Measurements from ENCODE around the gene ENTPD3. TPM values are rescaled to one million over a fixed set of nuclear protein-coding genes. Genes with fewer than 3 reads are reported as not detected.
A peak's percentile ranks its signal among the peaks of the same experiment; 100 is the strongest.

Gene ENTPD3
- total and polyA plus RNA-seq, 4 donors: 1.5 to 6.1 (median 3.7) TPM

GRCh38 chr3:40382617-40382979, 4.4 kb upstream of the ENTPD3 start:
- no peak for TF ChIP-seq CTCF (IDR thresholded peaks at IDR 0.05; ENCODE audit: control extremely low read depth, extremely low read depth)
- no peak for ATAC-seq (ENCODE audit: insufficient read depth, low FRiP score)
- Histone ChIP-seq H3K27me3 (ENCODE audit: control insufficient read depth in 3 of 3, insufficient read depth in 3 of 3, low read length in 2 of 3) (peaks cover 0 to 7% (median 1%) of the 10 kb centered on the region in 3 donors), H3K36me3 (ENCODE audit: control insufficient read depth in 4 of 4, insufficient read depth in 4 of 4, low read length in 4 of 4) (no peaks in the 10 kb centered on the region), H3K27ac (ENCODE audit: low read depth in 1 of 2, low read length in 1 of 2) (no peak overlapping the region), H3K4me1 (ENCODE audit: control insufficient read depth in 5 of 5, insufficient read depth in 5 of 5, low read length in 5 of 5) (peaks cover 0 to 2% (median 0%) of the 10 kb centered on the region in 5 donors), H3K9me3 (ENCODE audit: control insufficient read depth in 4 of 4, insufficient read depth in 3 of 4, low read length in 3 of 4) (peaks cover 0 to 3% (median 0%) of the 10 kb centered on the region in 4 donors), H3K4me3 (no peak overlapping the region), H3K9ac (ENCODE audit: insufficient read depth in 1 of 2, low read length in 2 of 2) (no peak overlapping the region)
- 84 to 85% methylated on average over 2 of the region's 2 CpGs for WGBS, 2 donors
- no peak for DNase-seq

GRCh38 chr3:40386213-40386612, 771 bp upstream of the ENTPD3 start:
- Histone ChIP-seq H3K36me3 (ENCODE audit: control insufficient read depth in 4 of 4, insufficient read depth in 4 of 4, low read length in 4 of 4) (no peaks in the 10 kb centered on the region), H3K4me1 (ENCODE audit: control insufficient read depth in 5 of 5, insufficient read depth in 5 of 5, low read length in 5 of 5) (peaks cover 0 to 8% (median 0%) of the 10 kb centered on the region in 5 donors), H3K9ac (ENCODE audit: insufficient read depth in 1 of 2, low read length in 2 of 2) (no peak overlapping the region), H3K27ac (ENCODE audit: low read depth in 1 of 2, low read length in 1 of 2) (no peak overlapping the region), H3K9me3 (ENCODE audit: control insufficient read depth in 4 of 4, insufficient read depth in 3 of 4, low read length in 3 of 4) (peaks cover 0 to 1% (median 0%) of the 10 kb centered on the region in 4 donors), H3K4me3 (no peak overlapping the region), H3K27me3 (ENCODE audit: control insufficient read depth in 3 of 3, insufficient read depth in 3 of 3, low read length in 2 of 3) (peaks cover 0 to 18% (median 9%) of the 10 kb centered on the region in 3 donors)
- DNase-seq (no peak), ATAC-seq (ENCODE audit: insufficient read depth, low FRiP score) (no peak)
- WGBS, 2 donors: 83 to 92% methylated on average over 3 of the region's 3 CpGs
- no peak for TF ChIP-seq CTCF (IDR thresholded peaks at IDR 0.05; ENCODE audit: control extremely low read depth, extremely low read depth)

- Histone ChIP-seq H3K27me3 (ENCODE audit: control insufficient read depth in 3 of 3, insufficient read depth in 3 of 3, low read length in 2 of 3) (peaks cover 0 to 18% (median 9%) of the 10 kb centered on the region in 3 donors), H3K36me3 (ENCODE audit: control insufficient read depth in 4 of 4, insufficient read depth in 4 of 4, low read length in 4 of 4) (no peaks in the 10 kb centered on the region), H3K4me3 (no peak overlapping the region), H3K27ac (ENCODE audit: low read depth in 1 of 2, low read length in 1 of 2) (peak overlapping the region in 1 of 2 donors; percentile 52), H3K4me1 (ENCODE audit: control insufficient read depth in 5 of 5, insufficient read depth in 5 of 5, low read length in 5 of 5) (peaks cover 0 to 8% (median 0%) of the 10 kb centered on the region in 5 donors), H3K9ac (ENCODE audit: insufficient read depth in 1 of 2, low read length in 2 of 2) (peak overlapping the region in 1 of 2 donors; percentile 21), H3K9me3 (ENCODE audit: control insufficient read depth in 4 of 4, insufficient read depth in 3 of 4, low read length in 3 of 4) (peaks cover 0 to 1% (median 0%) of the 10 kb centered on the region in 4 donors)
- ATAC-seq (ENCODE audit: insufficient read depth, low FRiP score) (no peak), DNase-seq (no peak)
- 72 to 84% methylated on average over 10 of the region's 10 CpGs for WGBS, 2 donors
- TF ChIP-seq CTCF (IDR thresholded peaks at IDR 0.05; ENCODE audit: control extremely low read depth, extremely low read depth): no peak
Observed at GRCh38 chr3:40387895-40388254, 891 bp downstream of the ENTPD3 start.

GRCh38 chr3:40396406-40396805, 9.4 kb downstream of the ENTPD3 start:
- H3K27me3 ChIP-seq (ENCODE audit: control insufficient read depth in 3 of 3, insufficient read depth in 3 of 3, low read length in 2 of 3): no peaks in the 10 kb centered on the region
- H3K4me3 ChIP-seq: no peak overlapping the region
- H3K4me1 ChIP-seq (ENCODE audit: control insufficient read depth in 5 of 5, insufficient read depth in 5 of 5, low read length in 5 of 5): no peaks in the 10 kb centered on the region
- no peak for TF ChIP-seq CTCF (IDR thresholded peaks at IDR 0.05; ENCODE audit: control extremely low read depth, extremely low read depth)
- H3K9ac ChIP-seq (ENCODE audit: insufficient read depth in 1 of 2, low read length in 2 of 2): no peak overlapping the region
- DNase-seq: no peak
- H3K27ac ChIP-seq (ENCODE audit: low read depth in 1 of 2, low read length in 1 of 2): no peak overlapping the region
- no peaks in the 10 kb centered on the region for H3K9me3 ChIP-seq (ENCODE audit: control insufficient read depth in 4 of 4, insufficient read depth in 3 of 4, low read length in 3 of 4)
- whole genome bisulfite sequencing, 2 donors: 77% methylated on average over 5 of the region's 5 CpGs
- peaks cover 0 to 1% (median 0%) of the 10 kb centered on the region in 4 donors for H3K36me3 ChIP-seq (ENCODE audit: control insufficient read depth in 4 of 4, insufficient read depth in 4 of 4, low read length in 4 of 4)
- ATAC-seq (ENCODE audit: insufficient read depth, low FRiP score): no peak

Measured in lung (tissue), 12 donors.